ENCODE measurements around the gene RNASE1.
"Not testable (repeated sequence)": the region's sequence is repeated elsewhere in the genome, so short reads cannot be mapped to it uniquely, and the experiment has no call there.

The RNASE1 gene

GRCh38 chr14:20837831-20838230 lies 35.2 kb upstream of the RNASE1 start:
- no peaks in the 10 kb centered on the region for H3K36me3 Mint-ChIP-seq (ENCODE audit: low read depth)
- H3K4me3 Mint-ChIP-seq = no peak overlapping the region
- H3K4me1 Mint-ChIP-seq = no peaks in the 10 kb centered on the region
- no peak for TF ChIP-seq CTCF (IDR thresholded peaks at IDR 0.05; ENCODE audit: unreplicated experiment in 3 of 3)
- H3K27me3 Mint-ChIP-seq (ENCODE audit: low read depth) = no peaks in the 10 kb centered on the region
- no peaks in the 10 kb centered on the region for H3K9me3 Mint-ChIP-seq
- H3K27ac Mint-ChIP-seq = no peak overlapping the region

GRCh38 chr14:20836668-20837338 lies 34.2 kb upstream of the RNASE1 start:
- H3K27me3 Mint-ChIP-seq (ENCODE audit: low read depth) = no peaks in the 10 kb centered on the region
- H3K4me1 Mint-ChIP-seq = no peaks in the 10 kb centered on the region
- no peaks in the 10 kb centered on the region for H3K36me3 Mint-ChIP-seq (ENCODE audit: low read depth)
- H3K4me3 Mint-ChIP-seq = no peak overlapping the region
- H3K27ac Mint-ChIP-seq = peak overlapping the region in 2 of 3 experiments; percentile 21 to 81
- TF ChIP-seq CTCF (IDR thresholded peaks at IDR 0.05; ENCODE audit: unreplicated experiment in 3 of 3) = peak; percentile 33 to 48 (median 33)
- H3K9me3 Mint-ChIP-seq = no peaks in the 10 kb centered on the region

GRCh38 chr14:20834899-20835298 lies 32.3 kb upstream of the RNASE1 start:
- Mint-ChIP-seq H3K36me3 (ENCODE audit: low read depth) (no peaks in the 10 kb centered on the region), H3K9me3 (no peaks in the 10 kb centered on the region), H3K4me1 (no peaks in the 10 kb centered on the region), H3K4me3 (no peak overlapping the region), H3K27ac (no peak overlapping the region), H3K27me3 (ENCODE audit: low read depth) (no peaks in the 10 kb centered on the region)
- no peak for TF ChIP-seq CTCF (IDR thresholded peaks at IDR 0.05; ENCODE audit: unreplicated experiment in 3 of 3)

GRCh38 chr14:20830831-20831230 lies 28.2 kb upstream of the RNASE1 start:
- Mint-ChIP-seq H3K4me1 (peaks cover 8% of the 10 kb centered on the region), H3K27ac (no peak overlapping the region), H3K27me3 (ENCODE audit: low read depth) (peaks cover 8% of the 10 kb centered on the region), H3K36me3 (ENCODE audit: low read depth) (no peaks in the 10 kb centered on the region), H3K9me3 (peaks cover 9% of the 10 kb centered on the region), H3K4me3 (no peak overlapping the region)
- no peak for TF ChIP-seq CTCF (IDR thresholded peaks at IDR 0.05; ENCODE audit: unreplicated experiment in 3 of 3)

GRCh38 chr14:20828024-20828694 lies 25.5 kb upstream of the RNASE1 start:
- not testable (repeated sequence) for H3K4me1 Mint-ChIP-seq; H3K36me3 Mint-ChIP-seq (ENCODE audit: low read depth); H3K27me3 Mint-ChIP-seq (ENCODE audit: low read depth); H3K9me3 Mint-ChIP-seq
- H3K4me3 Mint-ChIP-seq = peak overlapping the region; percentile 77 to 86 (median 85)
- peak overlapping the region; percentile 55 to 85 (median 71) for H3K27ac Mint-ChIP-seq
- TF ChIP-seq CTCF (IDR thresholded peaks at IDR 0.05; ENCODE audit: unreplicated experiment in 3 of 3) = peak in 2 of 3 experiments; percentile 9 to 23

- H3K27ac Mint-ChIP-seq = peak overlapping the region; percentile 55 to 85 (median 71)
- no peaks in the 10 kb centered on the region for H3K36me3 Mint-ChIP-seq (ENCODE audit: low read depth)
- peak overlapping the region; percentile 77 to 86 (median 85) for H3K4me3 Mint-ChIP-seq
- H3K4me1 Mint-ChIP-seq = peaks cover 8% of the 10 kb centered on the region
- H3K9me3 Mint-ChIP-seq = peaks cover 9% of the 10 kb centered on the region
- peaks cover 12% of the 10 kb centered on the region for H3K27me3 Mint-ChIP-seq (ENCODE audit: low read depth)
- TF ChIP-seq CTCF (IDR thresholded peaks at IDR 0.05; ENCODE audit: unreplicated experiment in 3 of 3) = no peak
Measured at GRCh38 chr14:20827326-20827725, 24.7 kb upstream of the RNASE1 start.

GRCh38 chr14:20826666-20827065 lies 24.0 kb upstream of the RNASE1 start:
- H3K9me3 Mint-ChIP-seq; H3K36me3 Mint-ChIP-seq (ENCODE audit: low read depth); H3K4me1 Mint-ChIP-seq: not testable (repeated sequence)
- peaks cover 12% of the 10 kb centered on the region for H3K27me3 Mint-ChIP-seq (ENCODE audit: low read depth)
- peak overlapping the region in 1 of 3 experiments; percentile 55 for H3K27ac Mint-ChIP-seq
- peak overlapping the region in 1 of 3 experiments; percentile 86 for H3K4me3 Mint-ChIP-seq

All from nephron (organoid).